G401.6 (cell line): ENCODE measurements around the gene TAF12.
"Not testable (repeated sequence)": the region's sequence is repeated elsewhere in the genome, so short reads cannot be mapped to it uniquely, and the experiment has no call there.

Source experiments
- FAIRE-seq: peaks from 2 replicates; lab custom pipeline; 2012; peaks lifted over from hg19 to GRCh38; lab: Jason Lieb, UNC

Gene TAF12

DNA sequence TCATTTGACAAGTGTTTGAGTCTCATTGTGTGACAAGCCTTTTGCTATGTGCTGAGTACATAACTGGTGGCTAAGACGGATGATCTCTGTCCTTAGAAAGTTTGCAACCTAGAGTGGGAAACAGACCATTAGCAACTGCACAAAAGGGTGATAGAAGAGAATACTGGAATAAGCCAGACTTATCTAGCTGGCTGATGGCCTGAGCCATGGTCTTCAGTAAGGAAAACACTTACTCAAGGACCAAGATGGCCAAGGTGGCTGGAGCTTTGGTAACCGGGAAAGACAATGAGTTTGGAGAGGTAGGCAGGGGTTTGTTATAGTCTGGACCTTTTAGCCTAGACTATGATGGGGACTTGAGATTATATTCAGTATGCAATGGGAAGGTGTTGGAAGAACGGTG lies 1.6 kb upstream of the TAF12 start:
- FAIRE-seq, result no peak

DNA sequence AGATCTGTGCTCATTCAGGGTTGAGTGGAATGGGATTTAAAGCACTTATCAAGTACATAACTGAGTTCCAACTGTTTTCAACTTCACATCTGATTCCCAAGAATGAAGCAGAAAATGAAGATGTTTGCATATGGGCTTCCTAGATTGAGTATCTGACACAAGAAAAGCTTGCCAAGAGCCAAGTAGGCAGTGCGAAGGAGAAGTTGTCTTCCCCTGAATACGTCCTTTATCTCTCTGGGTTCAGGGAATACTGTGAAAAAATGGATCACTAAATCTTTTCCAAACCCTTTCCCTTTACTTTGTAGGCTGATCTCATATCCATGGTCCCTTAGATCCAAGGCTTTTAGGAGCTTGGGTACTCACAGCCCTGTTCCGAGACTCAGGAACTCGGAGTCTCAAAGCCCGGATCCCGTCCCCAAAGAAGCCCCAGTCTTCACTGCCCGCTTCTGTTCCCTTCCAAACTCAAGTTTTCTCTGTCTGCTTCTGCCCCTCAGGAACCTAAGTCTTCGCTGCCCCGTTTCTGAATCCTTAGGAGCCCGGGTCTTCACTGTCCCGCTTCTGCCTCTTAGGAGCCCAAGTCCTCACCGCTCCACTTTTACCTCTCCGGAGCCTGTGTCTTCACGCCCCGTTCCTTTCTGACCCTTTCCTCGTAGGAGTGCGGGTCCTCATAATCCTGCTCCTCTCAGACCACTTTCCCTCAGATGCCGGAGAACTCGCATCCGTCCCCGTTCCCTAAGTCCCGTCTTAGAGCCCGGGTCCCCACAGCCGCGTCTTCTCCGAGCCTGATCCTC lies 616 bp downstream of the TAF12 start:
- no peak for FAIRE-seq

- FAIRE-seq, result no peak
These were observed 2.1 kb downstream of the TAF12 start for GRCh38 chr1:28640766-28641165.

DNA sequence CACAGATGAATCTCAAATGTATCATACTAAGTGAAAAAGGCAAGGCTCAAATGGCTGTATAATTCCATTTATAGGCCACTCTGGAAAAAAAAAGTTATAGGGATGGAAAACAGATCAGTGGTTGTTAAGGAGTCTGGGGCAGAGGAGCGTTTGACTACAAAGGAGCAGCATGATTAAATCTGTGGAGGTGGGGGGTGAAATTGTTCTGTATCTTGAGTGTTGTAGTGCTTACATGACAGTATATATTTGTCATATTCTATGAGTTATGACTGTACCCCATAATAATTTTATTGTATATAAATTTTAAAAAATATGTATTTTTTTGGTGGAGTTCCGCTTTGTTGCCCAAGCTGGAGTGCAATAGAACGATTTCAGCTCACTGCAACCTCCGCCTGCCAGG lies 10.3 kb downstream of the TAF12 start:
- FAIRE-seq, result no peak

DNA sequence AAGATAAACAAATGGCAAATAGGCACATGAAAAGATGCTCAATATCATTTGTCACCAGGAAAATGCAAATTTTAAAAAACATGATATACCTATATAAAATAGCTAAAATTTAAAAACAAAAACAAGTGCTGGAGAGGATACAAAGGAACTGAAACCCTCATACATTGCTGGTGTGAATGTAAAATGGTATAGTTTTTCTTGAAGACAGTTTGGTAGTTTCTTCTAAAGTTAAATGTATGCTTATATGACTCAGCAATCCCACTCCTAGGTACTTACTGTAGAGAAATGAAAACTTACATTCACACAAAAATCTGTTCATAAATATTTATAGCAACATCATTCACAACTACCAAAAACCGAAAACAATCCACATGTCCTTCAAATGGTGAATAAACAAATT lies 11.2 kb downstream of the TAF12 start:
- FAIRE-seq, result peak; percentile 56

GRCh38 chr1:28613175-28613574 lies 29.7 kb downstream of the TAF12 start:
- FAIRE-seq, result no peak

GRCh38 chr1:28606771-28607170 lies 36.1 kb downstream of the TAF12 start:
- no peak for FAIRE-seq

DNA sequence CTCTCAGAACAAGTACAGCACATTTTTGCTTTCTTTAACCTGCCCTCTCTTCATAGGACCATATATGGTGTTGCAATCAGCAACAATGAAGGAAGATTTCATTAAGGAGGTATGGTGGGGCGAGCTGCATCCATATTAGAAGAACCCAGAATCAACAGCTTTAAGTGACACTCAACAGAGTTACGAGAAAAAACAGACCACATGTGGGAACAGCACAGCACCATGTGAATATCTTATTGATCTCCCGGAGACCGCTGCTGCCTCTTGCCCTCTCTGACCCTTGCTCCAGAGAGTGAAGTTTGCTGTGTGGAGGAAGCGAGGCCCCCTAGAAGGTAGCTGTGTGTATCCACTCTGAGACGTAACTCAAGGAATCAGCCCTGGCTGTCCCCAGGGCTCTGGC lies 37.9 kb downstream of the TAF12 start:
- no peak for FAIRE-seq

DNA sequence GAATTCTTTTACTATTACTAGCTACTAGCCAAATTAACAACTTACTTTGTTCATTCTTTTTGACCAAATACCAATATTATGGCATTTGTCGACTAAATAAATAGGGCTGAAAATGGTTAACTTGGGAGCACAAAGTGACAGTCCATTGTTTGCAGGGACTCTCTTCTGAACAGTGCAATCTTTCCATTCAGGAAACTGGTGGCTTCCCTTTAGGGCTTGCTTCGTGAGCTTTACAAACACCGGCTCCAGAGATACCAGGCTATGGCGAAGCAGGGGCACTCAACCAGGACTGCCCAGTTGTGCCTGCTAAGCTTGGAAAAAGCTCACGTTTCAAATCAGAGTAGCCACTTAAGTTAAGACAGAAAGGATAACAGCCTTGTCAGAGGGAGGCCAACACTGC lies 38.5 kb downstream of the TAF12 start:
- FAIRE-seq, result no peak

DNA sequence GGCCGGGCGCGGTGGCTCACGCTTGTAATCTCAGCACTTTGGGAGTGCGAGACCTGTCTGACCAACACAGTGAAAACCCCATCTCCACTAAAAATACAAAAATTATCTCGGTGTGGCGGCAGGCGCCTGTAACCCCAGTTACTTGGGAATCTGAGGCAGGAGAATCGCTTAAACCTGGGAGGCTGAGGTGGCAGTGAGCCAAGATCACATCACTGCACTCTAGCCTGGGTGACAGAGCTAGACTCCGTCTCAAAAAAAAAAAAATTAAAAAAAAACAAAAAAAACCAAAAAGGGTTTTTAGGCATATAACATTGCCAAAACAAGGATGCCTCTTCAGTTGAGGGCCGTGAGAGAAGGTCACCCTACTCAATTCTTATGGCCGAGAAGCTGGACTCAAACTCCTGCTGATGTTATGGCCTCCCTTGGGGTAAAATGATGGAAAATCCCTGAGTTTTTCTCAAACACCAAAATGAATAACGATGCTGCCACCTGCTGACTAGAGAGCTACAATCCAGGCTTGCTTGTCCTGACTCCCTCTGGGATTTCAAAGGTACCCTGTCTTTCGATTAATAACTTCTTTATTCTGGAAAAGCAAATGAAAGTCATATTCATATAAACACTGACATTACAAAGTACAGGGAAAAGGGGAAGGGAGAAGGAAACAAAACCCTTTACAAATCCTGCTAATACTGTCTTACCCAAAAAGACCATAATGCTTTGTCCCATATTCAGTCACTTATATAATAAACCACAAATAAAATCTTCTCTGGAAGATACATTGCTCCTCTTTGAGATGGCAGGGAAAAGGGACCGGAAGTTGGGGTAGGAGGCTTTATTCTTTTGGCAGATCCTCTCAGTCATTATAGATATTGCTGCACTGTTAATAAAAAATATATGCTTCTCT lies 40.1 kb downstream of the TAF12 start:
- FAIRE-seq, result peak; percentile 90

DNA sequence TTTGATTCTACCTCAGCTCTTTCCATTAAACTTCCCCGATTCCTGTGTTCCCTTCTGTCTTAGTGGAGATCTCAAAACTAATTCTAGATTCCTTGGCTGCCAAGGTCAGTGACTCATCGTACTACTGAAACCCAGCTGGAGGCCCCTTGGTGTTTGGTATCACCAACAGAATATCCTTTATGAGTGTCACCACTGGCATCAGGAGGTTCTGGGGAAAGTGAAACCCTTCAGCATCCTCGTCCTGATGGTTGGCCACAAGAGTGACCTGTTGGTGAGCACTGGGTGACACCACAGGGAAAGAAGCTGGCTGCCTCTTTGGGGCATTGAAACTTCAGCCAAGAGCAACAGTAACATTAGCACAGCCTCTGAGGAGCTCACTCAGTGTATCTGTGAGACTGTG lies 41.2 kb downstream of the TAF12 start:
- FAIRE-seq, result no peak

GRCh38 chr1:28596276-28596675 lies 46.6 kb downstream of the TAF12 start:
- not testable (repeated sequence) for FAIRE-seq

- FAIRE-seq, result no peak
These were observed 47.3 kb downstream of the TAF12 start for GRCh38 chr1:28595412-28596191.

DNA sequence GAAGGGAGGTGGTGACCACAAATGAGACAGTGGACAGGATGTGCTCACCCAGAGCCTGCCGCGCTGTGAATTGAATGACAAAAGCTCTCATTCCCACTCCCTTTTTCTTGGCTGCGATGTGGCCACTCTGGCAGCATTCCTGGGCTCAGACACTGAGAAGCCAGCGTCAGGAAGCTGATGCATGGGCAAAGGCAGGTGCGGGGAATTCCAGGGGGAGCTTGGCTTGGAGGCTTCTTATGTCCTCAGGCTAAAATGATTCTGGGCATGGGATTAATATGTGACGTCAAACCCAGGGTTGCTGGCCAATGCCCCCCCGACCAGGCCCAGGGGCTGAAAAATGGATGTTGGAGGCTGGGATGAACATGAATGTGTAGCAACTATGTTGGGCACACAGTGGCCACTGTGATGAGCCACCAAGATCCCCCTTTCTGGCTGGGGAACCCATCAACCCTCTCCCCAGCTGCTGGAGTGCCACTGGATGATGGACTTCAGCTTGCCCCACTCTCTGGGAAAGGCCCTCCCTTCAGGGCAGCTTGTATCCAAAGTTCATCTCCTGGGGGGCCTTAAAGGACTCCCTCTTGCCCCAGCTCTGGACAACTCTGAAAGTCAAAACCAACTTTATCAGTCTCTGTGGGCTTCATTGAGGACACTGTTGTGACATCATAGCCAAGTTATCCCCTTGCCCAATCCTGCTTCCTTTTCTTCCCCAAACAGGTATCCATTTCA lies 48.0 kb downstream of the TAF12 start:
- not testable (repeated sequence) for FAIRE-seq

DNA sequence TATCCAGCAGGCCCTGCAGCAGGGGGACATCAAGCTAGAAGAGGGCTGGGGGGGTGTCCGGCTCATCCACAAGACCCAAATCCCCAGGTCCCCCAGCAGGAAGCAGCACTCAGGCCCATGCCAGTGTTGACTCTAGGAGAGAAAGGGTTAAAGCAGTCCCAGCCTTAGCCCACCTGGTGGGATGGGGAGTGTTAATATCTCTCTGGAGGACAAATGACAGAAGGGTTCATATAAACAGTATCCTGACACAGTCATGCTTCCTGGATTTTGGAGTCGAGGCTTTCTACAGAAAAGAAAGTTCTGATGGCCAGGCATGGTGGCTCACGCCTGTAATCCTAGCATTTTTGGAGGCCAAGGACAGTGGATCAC lies 48.9 kb downstream of the TAF12 start:
- FAIRE-seq, result not testable (repeated sequence)

- no peak for FAIRE-seq
These were observed 50.4 kb downstream of the TAF12 start for GRCh38 chr1:28592321-28593071.

- no peak for FAIRE-seq
These were observed 51.1 kb downstream of the TAF12 start, which contains the start of gene RAB42 for GRCh38 chr1:28591708-28592320. TSS of gene RAB42 (plus strand) at chr1:28592265. CDS start at chr1:28592512, 247 bp downstream.

- not testable (repeated sequence) for FAIRE-seq
These were observed 56.1 kb downstream of the TAF12 start for GRCh38 chr1:28586585-28587391.

DNA sequence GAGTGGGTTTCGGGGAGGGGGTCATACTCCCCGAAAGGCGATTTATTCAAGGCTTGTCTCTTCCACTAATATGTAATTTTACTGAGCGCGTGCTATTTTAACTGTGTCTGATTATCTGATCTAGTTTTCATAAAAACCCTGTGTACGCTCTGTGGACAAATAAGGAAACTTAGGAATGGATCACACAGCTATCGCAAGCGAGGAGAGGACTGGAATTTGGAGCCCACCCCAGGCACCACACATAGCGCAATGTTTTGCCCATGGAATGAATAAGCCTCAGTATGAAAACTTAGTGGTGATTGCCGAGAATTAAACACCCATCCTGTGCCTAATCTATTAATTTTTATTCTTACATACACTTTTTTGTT lies 60.6 kb downstream of the TAF12 start:
- no peak for FAIRE-seq
